ENCODE data around the gene PHACTR2.

DNA sequence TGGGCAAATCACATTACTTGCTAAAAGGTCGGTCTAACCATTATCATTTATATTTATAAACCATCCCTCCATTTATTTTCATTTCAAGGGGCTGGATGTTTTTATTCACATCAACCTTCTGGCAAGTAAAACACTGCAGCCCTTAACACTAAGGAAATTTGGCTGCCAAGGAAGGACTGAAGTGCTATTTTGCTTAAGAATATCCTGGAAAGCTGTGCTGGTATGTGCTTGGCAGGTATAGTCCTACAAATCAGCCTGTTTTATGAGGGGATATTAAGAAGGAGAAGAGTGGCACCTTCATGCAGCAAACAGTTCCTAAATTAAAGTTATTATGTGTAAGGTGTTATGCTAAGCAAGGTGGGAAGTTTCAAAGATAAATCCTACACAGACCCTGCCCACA, 9.8 kb downstream of the PHACTR2 start:
- TF ChIP-seq CTCF (IDR thresholded peaks at IDR 0.05) (no peak), POLR2A (IDR thresholded peaks at IDR 0.05) (no peak)

Measured in thyroid gland (tissue), 4 donors.